Vagina (tissue), 2 donors: ENCODE results near the gene CD109. TPM values are rescaled to one million over a fixed set of nuclear protein-coding genes. Genes with fewer than 3 reads are reported as not detected.
"Not testable (repeated sequence)": the region's sequence is repeated elsewhere in the genome, so short reads cannot be mapped to it uniquely, and the experiment has no call there.

Experiments used
- DNase-seq, 2 donors: peaks; one replicate each; pipeline ENCODE4 v3.0.0-alpha.2; 2017; ENCODE audit errors: extremely low spot score in 2 of 2
- H3K27ac ChIP-seq: fragments of 200-600 bp; sonication (generic); one replicate; pipeline ENCODE4 v1.5.1; 2019
- H3K27me3 ChIP-seq: fragments of 200-600 bp; sonication (generic); one replicate; pipeline ENCODE4 v1.5.1; 2019
- H3K36me3 ChIP-seq, 2 donors: fragments of 200-600 bp; sonication (generic); one replicate each; pipeline ENCODE4 v1.5.1; 2017 to 2019
- H3K4me1 ChIP-seq: fragments of 200-600 bp; sonication (generic); one replicate; pipeline ENCODE4 v1.5.1; 2019
- H3K4me3 ChIP-seq, 2 donors: fragments of 200-600 bp; sonication (generic); 1 replicate in 1 of 2; 2 replicates in 1 of 2; pipeline ENCODE4 v1.5.1; 2016 to 2019
- H3K9me3 ChIP-seq: fragments of 200-600 bp; sonication (generic); one replicate; pipeline ENCODE4 v1.5.1; 2019
- POLR2A ChIP-seq, 2 donors: fragments of 450-650 bp; IDR thresholded peaks; one replicate each; pipeline ENCODE4 v1.6.1; 2017; ENCODE audit warnings: antibody characterized with exemption in 2 of 2, mild to moderate bottlenecking in 2 of 2, moderate library complexity in 2 of 2
- POLR2AphosphoS5 ChIP-seq, 2 donors: sonication (generic); formaldehyde crosslinking; IDR thresholded peaks; one replicate each; pipeline ENCODE4 v1.9.0; 2017; ENCODE audit warnings: antibody characterized with exemption in 2 of 2, mild to moderate bottlenecking in 2 of 2, low read depth in 1 of 2; ENCODE audit not compliant: insufficient read depth in 1 of 2
- intact Hi-C: fragments of 100-400 bp; cut with DNase I; formaldehyde crosslinking; loops from one replicate; pipeline ENCODE4 v1.15.1; 2023
- total RNA-seq: library from RNA; depleted of rRNA; stranded (reverse); fragments of >200 nt; gene quantifications from one replicate; pipeline ENCODE4 v1.2.3, GENCODE V29; 2016
- TF ChIP-seq, protein P1 (sequence below), 3 experiments: fragments of 450-650 bp in 2 of 3; fragments of 200-600 bp in 1 of 3; sonication (generic) in 1 of 3; IDR thresholded peaks; one replicate each; pipeline ENCODE4 v1.5.1; 2017 to 2019; ENCODE audit warnings: antibody characterized with exemption in 3 of 3, mild to moderate bottlenecking in 2 of 3, moderate library complexity in 2 of 3

Gene CD109
- total RNA-seq, 1 donor from 2014 or later = 29.0 TPM

DNA sequence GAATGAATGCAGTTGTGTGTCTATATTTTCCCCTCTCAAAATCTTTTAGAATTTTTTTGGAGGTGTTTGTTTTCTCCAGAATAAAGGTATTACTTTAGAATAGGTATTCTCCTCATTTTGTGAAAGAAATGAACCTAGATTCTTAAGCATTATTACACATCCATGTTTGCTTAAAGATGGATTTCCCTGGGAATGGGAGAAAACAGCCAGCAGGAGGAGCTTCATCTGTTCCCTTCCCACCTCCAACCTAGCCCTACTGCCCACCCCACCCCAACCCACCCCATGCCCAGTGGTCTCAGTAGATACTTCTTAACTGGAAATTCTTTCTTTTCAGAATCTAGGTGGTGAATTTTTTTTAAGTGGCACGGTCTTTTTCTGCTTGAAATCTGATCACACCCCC, 127.8 kb downstream of the CD109 start:
- DNase-seq = no peak
- Histone ChIP-seq H3K36me3 (peaks cover 0 to 15% of the 10 kb centered on the region in 2 donors), H3K4me3 (no peak overlapping the region), H3K9me3 (no peaks in the 10 kb centered on the region), H3K27me3 (no peaks in the 10 kb centered on the region), H3K27ac (no peak overlapping the region), H3K4me1 (no peaks in the 10 kb centered on the region)
- TF ChIP-seq POLR2A (IDR thresholded peaks at IDR 0.05) (no peak), POLR2AphosphoS5 (IDR thresholded peaks at IDR 0.05; ENCODE audit: insufficient read depth in 1 of 2, low read depth in 1 of 2) (no peak)
- TF ChIP-seq, protein P1, sequence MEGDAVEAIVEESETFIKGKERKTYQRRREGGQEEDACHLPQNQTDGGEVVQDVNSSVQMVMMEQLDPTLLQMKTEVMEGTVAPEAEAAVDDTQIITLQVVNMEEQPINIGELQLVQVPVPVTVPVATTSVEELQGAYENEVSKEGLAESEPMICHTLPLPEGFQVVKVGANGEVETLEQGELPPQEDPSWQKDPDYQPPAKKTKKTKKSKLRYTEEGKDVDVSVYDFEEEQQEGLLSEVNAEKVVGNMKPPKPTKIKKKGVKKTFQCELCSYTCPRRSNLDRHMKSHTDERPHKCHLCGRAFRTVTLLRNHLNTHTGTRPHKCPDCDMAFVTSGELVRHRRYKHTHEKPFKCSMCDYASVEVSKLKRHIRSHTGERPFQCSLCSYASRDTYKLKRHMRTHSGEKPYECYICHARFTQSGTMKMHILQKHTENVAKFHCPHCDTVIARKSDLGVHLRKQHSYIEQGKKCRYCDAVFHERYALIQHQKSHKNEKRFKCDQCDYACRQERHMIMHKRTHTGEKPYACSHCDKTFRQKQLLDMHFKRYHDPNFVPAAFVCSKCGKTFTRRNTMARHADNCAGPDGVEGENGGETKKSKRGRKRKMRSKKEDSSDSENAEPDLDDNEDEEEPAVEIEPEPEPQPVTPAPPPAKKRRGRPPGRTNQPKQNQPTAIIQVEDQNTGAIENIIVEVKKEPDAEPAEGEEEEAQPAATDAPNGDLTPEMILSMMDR (IDR thresholded peaks at IDR 0.05) = no peak
- intact Hi-C loops = no loop called here

DNA sequence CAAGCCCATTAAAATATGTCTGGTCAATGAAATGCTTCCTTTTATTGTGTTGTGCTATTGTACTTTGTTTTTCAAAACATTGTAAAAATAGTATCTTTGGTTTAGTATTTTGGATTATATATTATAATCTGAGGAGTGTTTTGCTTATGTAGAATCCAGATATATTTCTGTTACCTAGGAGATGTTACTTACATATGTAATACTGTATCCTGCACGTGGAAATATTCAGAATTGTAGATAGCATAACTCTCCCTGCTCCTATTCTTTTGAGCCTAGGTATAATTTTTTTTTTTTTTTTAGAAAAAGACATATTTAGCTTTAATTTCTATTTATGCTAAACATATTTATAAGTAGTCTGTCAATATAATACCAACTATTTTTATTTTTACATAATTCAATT, 130.6 kb downstream of the CD109 start:
- no peaks in the 10 kb centered on the region for H3K9me3 ChIP-seq
- H3K27me3 ChIP-seq = no peaks in the 10 kb centered on the region
- no peak for DNase-seq
- intact Hi-C loops = no loop called here
- no peaks in the 10 kb centered on the region for H3K36me3 ChIP-seq
- H3K27ac ChIP-seq = no peak overlapping the region
- H3K4me3 ChIP-seq = no peak overlapping the region
- H3K4me1 ChIP-seq = no peaks in the 10 kb centered on the region
- TF ChIP-seq POLR2AphosphoS5 (IDR thresholded peaks at IDR 0.05; ENCODE audit: insufficient read depth in 1 of 2, low read depth in 1 of 2) = no peak
- TF ChIP-seq, protein P1 (IDR thresholded peaks at IDR 0.05) = no peak
- TF ChIP-seq POLR2A (IDR thresholded peaks at IDR 0.05) = no peak

GRCh38 chr6:73830119-73830518, 134.1 kb downstream of the CD109 start:
- H3K4me1 ChIP-seq = no peaks in the 10 kb centered on the region
- no peak overlapping the region for H3K27ac ChIP-seq
- no peak for DNase-seq
- H3K4me3 ChIP-seq = no peak overlapping the region
- intact Hi-C loops = no loop called here
- H3K36me3 ChIP-seq = no peaks in the 10 kb centered on the region
- H3K27me3 ChIP-seq = no peaks in the 10 kb centered on the region
- TF ChIP-seq POLR2A (IDR thresholded peaks at IDR 0.05) = no peak
- TF ChIP-seq POLR2AphosphoS5 (IDR thresholded peaks at IDR 0.05; ENCODE audit: insufficient read depth in 1 of 2, low read depth in 1 of 2) = no peak
- TF ChIP-seq, protein P1 (IDR thresholded peaks at IDR 0.05) = no peak
- H3K9me3 ChIP-seq = no peaks in the 10 kb centered on the region

DNA sequence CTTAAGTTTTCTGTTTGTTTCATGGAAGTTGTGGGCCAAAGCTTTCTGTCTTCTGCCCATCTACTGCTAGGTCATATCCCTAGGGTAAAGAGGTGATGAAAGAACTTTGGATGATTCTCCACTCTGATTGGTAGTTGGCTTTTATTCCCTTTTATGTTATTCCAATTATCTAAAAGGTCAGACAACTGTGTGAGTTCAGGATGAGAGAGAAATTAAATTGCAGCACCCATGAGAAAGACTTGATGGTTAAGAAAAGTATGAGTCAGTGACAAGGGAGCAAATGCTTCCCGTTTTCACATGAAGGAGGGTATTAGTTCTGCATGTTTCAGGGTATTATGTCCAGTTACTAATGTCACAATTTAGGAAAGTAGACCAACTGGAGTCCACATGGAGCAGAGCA, 136.3 kb downstream of the CD109 start:
- no peak overlapping the region for H3K4me3 ChIP-seq
- H3K9me3 ChIP-seq = no peaks in the 10 kb centered on the region
- no peaks in the 10 kb centered on the region for H3K4me1 ChIP-seq
- H3K36me3 ChIP-seq = no peaks in the 10 kb centered on the region
- no peak for TF ChIP-seq POLR2AphosphoS5 (IDR thresholded peaks at IDR 0.05; ENCODE audit: insufficient read depth in 1 of 2, low read depth in 1 of 2)
- TF ChIP-seq POLR2A (IDR thresholded peaks at IDR 0.05) = no peak
- TF ChIP-seq, protein P1 (IDR thresholded peaks at IDR 0.05) = no peak
- intact Hi-C loops = no loop called here
- H3K27me3 ChIP-seq = no peaks in the 10 kb centered on the region
- no peak for DNase-seq
- no peak overlapping the region for H3K27ac ChIP-seq

- DNase-seq, intact Hi-C loops: not testable (repeated sequence)
These were observed 148.7 kb downstream of the CD109 start for GRCh38 chr6:73844696-73845095.

DNA sequence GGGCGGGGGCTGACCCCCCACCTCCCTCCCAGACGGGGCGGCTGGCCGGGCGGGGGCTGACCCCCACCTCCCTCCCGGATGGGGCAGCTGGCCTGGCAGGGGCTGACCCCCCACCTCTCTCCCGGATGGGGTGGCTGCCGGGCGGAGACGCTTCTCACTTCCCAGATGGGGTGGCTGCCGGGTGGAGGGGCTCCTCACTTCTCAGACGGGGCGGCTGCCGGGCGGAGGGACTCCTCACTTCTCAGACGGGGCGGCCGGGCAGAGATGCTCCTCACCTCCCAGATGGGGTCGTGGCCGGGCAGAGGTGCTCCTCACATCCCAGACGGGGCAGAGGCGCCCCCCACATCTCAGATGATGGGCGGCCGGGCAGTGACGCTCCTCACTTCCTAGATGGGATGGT, 155.0 kb downstream of the CD109 start:
- H3K4me3 ChIP-seq, DNase-seq, H3K27me3 ChIP-seq, H3K36me3 ChIP-seq, H3K27ac ChIP-seq, H3K4me1 ChIP-seq, intact Hi-C loops, H3K9me3 ChIP-seq: not testable (repeated sequence)

More at GRCh38 chr6:73844696-73845095, 148.7 kb downstream of the CD109 start:
- H3K27me3 ChIP-seq, H3K4me1 ChIP-seq, H3K9me3 ChIP-seq, H3K4me3 ChIP-seq, H3K27ac ChIP-seq: not testable (repeated sequence)
- peaks cover 0 to 12% of the 10 kb centered on the region in 2 donors for H3K36me3 ChIP-seq
